ENCODE results near the gene CDH16.

CDH16 gene

DNA sequence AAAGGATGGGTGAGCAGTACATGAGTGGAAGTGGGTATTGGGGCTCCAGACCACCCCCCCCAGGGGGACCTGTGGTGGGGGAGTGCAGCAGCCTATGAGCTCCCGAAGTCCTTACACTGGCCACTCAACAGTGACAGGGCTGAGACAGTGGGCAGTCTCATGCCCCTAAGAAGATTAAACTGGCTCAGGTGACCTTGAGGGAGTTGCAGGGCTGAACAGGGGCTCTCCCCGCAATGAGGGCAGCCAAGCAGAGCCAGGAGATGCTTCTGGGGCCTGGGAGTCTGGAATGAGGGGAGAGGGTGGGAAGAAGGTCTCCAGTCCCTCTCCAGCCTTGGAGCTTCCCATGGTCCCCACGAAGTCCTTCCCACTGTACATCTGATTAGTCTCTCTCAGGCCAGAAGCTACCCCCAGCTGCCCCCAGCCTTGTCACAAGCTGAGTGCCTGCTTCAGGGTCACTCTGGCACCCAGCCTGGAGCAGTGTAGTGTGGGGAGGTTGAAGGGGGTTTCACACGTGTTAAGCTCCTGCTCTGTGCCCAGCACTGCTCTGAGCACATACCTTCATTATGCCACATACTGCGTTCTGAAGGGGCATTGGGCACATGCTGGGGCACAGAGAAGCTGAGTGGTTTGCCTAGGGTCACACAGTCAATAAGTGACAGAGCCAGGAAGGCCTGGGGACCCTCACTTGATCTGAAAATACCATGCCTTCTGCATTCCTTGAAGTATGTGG is 1.0 kb upstream of the CDH16 start:
- TF ChIP-seq, protein P1, sequence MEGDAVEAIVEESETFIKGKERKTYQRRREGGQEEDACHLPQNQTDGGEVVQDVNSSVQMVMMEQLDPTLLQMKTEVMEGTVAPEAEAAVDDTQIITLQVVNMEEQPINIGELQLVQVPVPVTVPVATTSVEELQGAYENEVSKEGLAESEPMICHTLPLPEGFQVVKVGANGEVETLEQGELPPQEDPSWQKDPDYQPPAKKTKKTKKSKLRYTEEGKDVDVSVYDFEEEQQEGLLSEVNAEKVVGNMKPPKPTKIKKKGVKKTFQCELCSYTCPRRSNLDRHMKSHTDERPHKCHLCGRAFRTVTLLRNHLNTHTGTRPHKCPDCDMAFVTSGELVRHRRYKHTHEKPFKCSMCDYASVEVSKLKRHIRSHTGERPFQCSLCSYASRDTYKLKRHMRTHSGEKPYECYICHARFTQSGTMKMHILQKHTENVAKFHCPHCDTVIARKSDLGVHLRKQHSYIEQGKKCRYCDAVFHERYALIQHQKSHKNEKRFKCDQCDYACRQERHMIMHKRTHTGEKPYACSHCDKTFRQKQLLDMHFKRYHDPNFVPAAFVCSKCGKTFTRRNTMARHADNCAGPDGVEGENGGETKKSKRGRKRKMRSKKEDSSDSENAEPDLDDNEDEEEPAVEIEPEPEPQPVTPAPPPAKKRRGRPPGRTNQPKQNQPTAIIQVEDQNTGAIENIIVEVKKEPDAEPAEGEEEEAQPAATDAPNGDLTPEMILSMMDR (conservative IDR thresholded peaks at IDR 0.05): no peak
- H3K27ac ChIP-seq: no peak overlapping the region

- TF ChIP-seq, protein P1 (conservative IDR thresholded peaks at IDR 0.05): no peak
- H3K27ac ChIP-seq: no peak overlapping the region
These were observed 330 bp downstream of the CDH16 start for GRCh38 chr16:66918355-66918754.

DNA sequence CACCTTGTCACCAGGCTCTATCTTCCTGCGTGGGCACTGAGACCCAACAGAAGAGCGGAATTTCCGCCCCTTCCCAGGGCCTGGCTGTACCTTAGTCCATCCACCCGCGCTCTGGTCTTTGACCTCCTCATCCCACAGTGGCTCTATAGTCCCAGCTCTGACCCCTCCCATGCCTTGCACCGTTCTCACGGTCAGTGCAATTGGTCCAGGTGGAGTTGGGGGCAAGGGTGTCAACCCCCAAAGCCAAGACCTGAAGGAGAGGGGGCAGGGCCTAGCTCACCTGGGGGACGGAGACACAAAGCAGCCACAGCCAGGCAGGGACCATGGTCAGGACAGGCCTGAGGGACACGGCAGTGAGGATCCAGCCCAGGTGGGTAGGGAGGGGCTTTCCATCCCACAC is 944 bp downstream of the CDH16 start:
- H3K27ac ChIP-seq: no peak overlapping the region
- TF ChIP-seq, protein P1 (conservative IDR thresholded peaks at IDR 0.05): no peak

- H3K27ac ChIP-seq: no peak overlapping the region
- TF ChIP-seq, protein P1 (conservative IDR thresholded peaks at IDR 0.05): no peak
These were observed 2.2 kb downstream of the CDH16 start for GRCh38 chr16:66916518-66916917.

DNA sequence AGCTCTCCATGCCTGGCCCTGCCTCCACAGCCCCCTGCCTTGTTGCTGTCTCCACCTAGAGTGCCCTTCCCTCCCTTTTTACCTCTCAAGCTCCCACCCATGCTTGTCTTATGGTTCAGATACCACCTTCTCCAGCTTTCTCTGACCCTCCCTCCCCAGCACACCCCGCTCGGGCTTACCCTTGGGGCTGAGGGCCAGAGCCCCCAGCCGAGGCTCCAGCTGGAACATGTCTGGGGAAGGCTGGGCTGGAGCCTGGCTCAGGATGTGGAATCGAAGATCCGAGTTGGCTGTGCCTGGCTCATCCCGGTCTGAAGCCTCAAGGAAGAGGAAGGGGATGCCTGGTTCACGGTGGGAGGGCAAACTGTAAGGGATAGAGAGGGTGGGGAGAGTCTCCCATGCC is 3.6 kb downstream of the CDH16 start:
- TF ChIP-seq, protein P1 (conservative IDR thresholded peaks at IDR 0.05): no peak
- no peak overlapping the region for H3K27ac ChIP-seq

DNA sequence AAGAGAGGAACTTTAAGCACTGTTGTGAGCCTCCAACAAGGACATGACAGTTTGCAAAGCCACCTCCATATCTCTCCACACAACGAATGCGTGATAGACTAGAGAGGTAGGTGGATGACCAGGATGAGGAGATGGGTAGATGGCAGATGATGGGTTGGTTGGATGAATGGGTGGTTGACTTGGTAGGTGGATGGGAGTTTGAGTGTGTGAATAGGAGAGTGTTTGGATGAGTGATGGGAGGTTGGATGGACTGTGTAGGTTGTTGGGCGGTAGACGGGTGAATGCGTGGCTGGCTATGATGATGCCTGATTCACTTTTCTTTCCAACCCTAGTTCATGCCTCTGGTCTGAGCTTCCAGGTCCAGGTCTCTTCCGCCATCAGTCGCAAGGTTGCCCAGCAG is 4.1 kb downstream of the CDH16 start:
- H3K27ac ChIP-seq: no peak overlapping the region
- TF ChIP-seq, protein P1 (conservative IDR thresholded peaks at IDR 0.05): no peak

- TF ChIP-seq, protein P1 (conservative IDR thresholded peaks at IDR 0.05): no peak
- no peak overlapping the region for H3K27ac ChIP-seq
These were observed 5.0 kb downstream of the CDH16 start for GRCh38 chr16:66913711-66914110.

Data from VCaP (cell line).